Coronary artery (tissue), 2 donors: ENCODE data around the gene PINLYP.

ENCODE experiments used
- DNase-seq: peaks from one replicate; pipeline ENCODE4 v3.0.0-alpha.2; 2017; ENCODE audit warnings: low spot score
- H3K27ac ChIP-seq, 2 donors: fragments of 200-600 bp; sonication (generic); one replicate each; pipeline ENCODE4 v1.5.1; 2016 to 2019
- H3K4me3 ChIP-seq: fragments of 200-600 bp; sonication (generic); 2 replicates; pipeline ENCODE4 v1.5.1; 2016; ENCODE audit warnings: mild to moderate bottlenecking, moderate library complexity
- CTCF ChIP-seq: fragments of 200-600 bp; sonication (generic); IDR thresholded peaks from one replicate; pipeline ENCODE4 v1.5.1; 2019; ENCODE audit warnings: antibody characterized with exemption

The PINLYP gene

GRCh38 chr19:43624933-43625332, 49.3 kb downstream of the PINLYP start:
- no peak for DNase-seq
- H3K27ac ChIP-seq: no peak overlapping the region
- no peak overlapping the region for H3K4me3 ChIP-seq
- TF ChIP-seq CTCF: no peak

GRCh38 chr19:43625918-43626579, 50.4 kb downstream of the PINLYP start:
- TF ChIP-seq CTCF: no peak
- Histone ChIP-seq H3K4me3 (no peak overlapping the region), H3K27ac (no peak overlapping the region)
- no peak for DNase-seq

GRCh38 chr19:43626838-43627237, 51.2 kb downstream of the PINLYP start:
- no peak for DNase-seq
- no peak for TF ChIP-seq CTCF
- Histone ChIP-seq H3K4me3 (no peak overlapping the region), H3K27ac (no peak overlapping the region)

- no peak overlapping the region for H3K4me3 ChIP-seq
- no peak for TF ChIP-seq CTCF
- no peak for DNase-seq
- H3K27ac ChIP-seq: no peak overlapping the region
Observed at GRCh38 chr19:43628646-43629326, 53.2 kb downstream of the PINLYP start.

- no peak for TF ChIP-seq CTCF
- no peak for DNase-seq
- H3K4me3 ChIP-seq: no peak overlapping the region
- H3K27ac ChIP-seq: no peak overlapping the region
Observed at GRCh38 chr19:43631491-43631890, 55.9 kb downstream of the PINLYP start.
